Activated CD8-positive, alpha-beta memory T cell treated with anti-CD3 and anti-CD28 coated beads, Interleukin-2, amount 10 ng/mL, durations not matched to agents 7 days and 5 days (primary cell): ENCODE data around the gene NUP133. TPM values are rescaled to one million over a fixed set of nuclear protein-coding genes. Genes with fewer than 3 reads are reported as not detected.

Experiments used
- ATAC-seq: fragments of 150-1000 bp; cut with Tn5 transposase; one replicate; pipeline ENCODE4 v1.10.0; 2021; ENCODE audit warnings: moderate library complexity
- CTCF ChIA-PET: fragments of 350-600 bp; sonication (Branson Sonifier 250); formaldehyde crosslinking; loops from one replicate; lab custom pipeline; 2021; ENCODE audit warnings: antibody characterized with exemption; lab: Charles Lee
- DNase-seq: peaks from one replicate; pipeline ENCODE4 v3.0.0-alpha.2; 2020
- H3K27ac Mint-ChIP-seq: one replicate; pipeline ENCODE4 v1.8.0; 2021; ENCODE audit warnings: mild to moderate bottlenecking, mixed read lengths
- H3K27me3 Mint-ChIP-seq: one replicate; pipeline ENCODE4 v1.8.0; 2021; ENCODE audit warnings: mixed read lengths
- H3K36me3 Mint-ChIP-seq: one replicate; pipeline ENCODE4 v1.8.0; 2021; ENCODE audit warnings: mild to moderate bottlenecking, mixed read lengths
- H3K4me1 Mint-ChIP-seq: one replicate; pipeline ENCODE4 v1.8.0; 2021; ENCODE audit warnings: mixed read lengths
- H3K4me3 Mint-ChIP-seq: one replicate; pipeline ENCODE4 v1.8.0; 2021; ENCODE audit warnings: mild to moderate bottlenecking, moderate library complexity, mixed read lengths
- H3K9me3 Mint-ChIP-seq: one replicate; pipeline ENCODE4 v1.8.0; 2022; ENCODE audit warnings: low read depth, mixed read lengths
- total RNA-seq, 2 experiments: library from RNA; stranded (reverse); gene quantifications; one replicate each; pipeline ENCODE4 v1.2.3, GENCODE V29; 2021

The NUP133 gene
- total RNA-seq, 2 experiments from 2014 or later: 43.1 to 45.4 TPM

- Mint-ChIP-seq H3K4me3 (no peak overlapping the region), H3K27me3 (no peaks in the 10 kb centered on the region), H3K36me3 (peaks cover 52% of the 10 kb centered on the region), H3K27ac (no peak overlapping the region), H3K9me3 (no peaks in the 10 kb centered on the region), H3K4me1 (peaks cover 8% of the 10 kb centered on the region)
- DNase-seq (no peak), ATAC-seq (no peak)
- CTCF ChIA-PET: interaction anchor here (0.9 to 1.2 kb wide), 2 partner anchors 20 to 32 kb away, joined by 3 read pairs; no protein-coding TSS in a partner anchor
Observed at GRCh38 chr1:229459815-229460214, 48.3 kb downstream of the NUP133 start.

GRCh38 chr1:229457436-229457835 is 50.7 kb downstream of the NUP133 start:
- DNase-seq (no peak), ATAC-seq (no peak)
- Mint-ChIP-seq H3K4me3 (no peak overlapping the region), H3K9me3 (no peaks in the 10 kb centered on the region), H3K27me3 (no peaks in the 10 kb centered on the region), H3K27ac (no peak overlapping the region), H3K36me3 (peaks cover 40% of the 10 kb centered on the region), H3K4me1 (peaks cover 8% of the 10 kb centered on the region)
- CTCF ChIA-PET: no interaction called here

GRCh38 chr1:229456016-229456415 is 52.1 kb downstream of the NUP133 start:
- no peaks in the 10 kb centered on the region for H3K27me3 Mint-ChIP-seq
- no peak for DNase-seq
- H3K27ac Mint-ChIP-seq: no peak overlapping the region
- H3K4me1 Mint-ChIP-seq: peaks cover 8% of the 10 kb centered on the region
- no peaks in the 10 kb centered on the region for H3K9me3 Mint-ChIP-seq
- CTCF ChIA-PET: interaction anchor here (0.8 kb wide), 1 partner anchor 197 kb away, joined by 3 read pairs; no protein-coding TSS in a partner anchor
- no peak overlapping the region for H3K4me3 Mint-ChIP-seq
- ATAC-seq: no peak
- H3K36me3 Mint-ChIP-seq: peaks cover 31% of the 10 kb centered on the region

- Mint-ChIP-seq H3K36me3 (peaks cover 24% of the 10 kb centered on the region), H3K27ac (no peak overlapping the region), H3K27me3 (no peaks in the 10 kb centered on the region), H3K4me3 (no peak overlapping the region), H3K9me3 (no peaks in the 10 kb centered on the region), H3K4me1 (peaks cover 8% of the 10 kb centered on the region)
- ATAC-seq (no peak), DNase-seq (no peak)
- CTCF ChIA-PET: no interaction called here
Observed at GRCh38 chr1:229454056-229454455, 54.1 kb downstream of the NUP133 start.

GRCh38 chr1:229452956-229453801 is 55.0 kb downstream of the NUP133 start:
- no peak for DNase-seq
- no peaks in the 10 kb centered on the region for H3K27me3 Mint-ChIP-seq
- peaks cover 30% of the 10 kb centered on the region for H3K36me3 Mint-ChIP-seq
- no peak overlapping the region for H3K27ac Mint-ChIP-seq
- H3K4me1 Mint-ChIP-seq: peaks cover 9% of the 10 kb centered on the region
- H3K9me3 Mint-ChIP-seq: no peaks in the 10 kb centered on the region
- CTCF ChIA-PET: interaction anchor here (0.9 to 1.9 kb wide), 4 partner anchors 29 to 197 kb away, joined by 3 to 8 read pairs (median 6); no protein-coding TSS in a partner anchor
- no peak overlapping the region for H3K4me3 Mint-ChIP-seq
- ATAC-seq: no peak

GRCh38 chr1:229448845-229449244 is 59.3 kb downstream of the NUP133 start:
- CTCF ChIA-PET: interaction anchor here (1.0 kb wide), 1 partner anchor 177 kb away, joined by 3 read pairs; no protein-coding TSS in a partner anchor
- Mint-ChIP-seq H3K9me3 (no peaks in the 10 kb centered on the region), H3K27me3 (no peaks in the 10 kb centered on the region), H3K4me1 (peaks cover 2% of the 10 kb centered on the region), H3K27ac (no peak overlapping the region), H3K36me3 (peaks cover 32% of the 10 kb centered on the region), H3K4me3 (no peak overlapping the region)
- no peak for ATAC-seq
- no peak for DNase-seq

GRCh38 chr1:229448354-229448753 is 59.8 kb downstream of the NUP133 start:
- no peak overlapping the region for H3K4me3 Mint-ChIP-seq
- H3K9me3 Mint-ChIP-seq: no peaks in the 10 kb centered on the region
- peaks cover 2% of the 10 kb centered on the region for H3K4me1 Mint-ChIP-seq
- CTCF ChIA-PET: interaction anchor here (1.0 kb wide), 1 partner anchor 177 kb away, joined by 3 read pairs; no protein-coding TSS in a partner anchor
- DNase-seq (no peak), ATAC-seq (no peak)
- H3K27me3 Mint-ChIP-seq: no peaks in the 10 kb centered on the region
- no peak overlapping the region for H3K27ac Mint-ChIP-seq
- H3K36me3 Mint-ChIP-seq: peaks cover 33% of the 10 kb centered on the region

- Mint-ChIP-seq H3K4me1 (peaks cover 2% of the 10 kb centered on the region), H3K36me3 (peaks cover 35% of the 10 kb centered on the region), H3K27ac (no peak overlapping the region), H3K4me3 (no peak overlapping the region), H3K9me3 (no peaks in the 10 kb centered on the region), H3K27me3 (no peaks in the 10 kb centered on the region)
- CTCF ChIA-PET: no interaction called here
- DNase-seq (no peak), ATAC-seq (no peak)
Observed at GRCh38 chr1:229447809-229448252, 60.3 kb downstream of the NUP133 start.

GRCh38 chr1:229445828-229446227 is 62.3 kb downstream of the NUP133 start:
- no peak for DNase-seq
- no peak for ATAC-seq
- Mint-ChIP-seq H3K4me3 (no peak overlapping the region), H3K9me3 (no peaks in the 10 kb centered on the region), H3K36me3 (peaks cover 47% of the 10 kb centered on the region), H3K27ac (no peak overlapping the region), H3K4me1 (peaks cover 15% of the 10 kb centered on the region), H3K27me3 (peaks cover under 1% of the 10 kb centered on the region)
- CTCF ChIA-PET: interaction anchor here (1.6 kb wide), 1 partner anchor 187 kb away, joined by 4 read pairs; no protein-coding TSS in a partner anchor

- Mint-ChIP-seq H3K9me3 (no peaks in the 10 kb centered on the region), H3K27me3 (peaks cover 26% of the 10 kb centered on the region), H3K4me1 (peaks cover 26% of the 10 kb centered on the region), H3K36me3 (peaks cover 44% of the 10 kb centered on the region), H3K4me3 (no peak overlapping the region), H3K27ac (peak overlapping the region; percentile 11)
- DNase-seq (peak; percentile 72), ATAC-seq (peak; percentile 96)
- CTCF ChIA-PET: interaction anchor here (0.7 to 1.6 kb wide), 8 partner anchors 9 to 185 kb away, joined by 3 to 7 read pairs (median 3); no protein-coding TSS in a partner anchor
Observed at GRCh38 chr1:229440851-229441537, 67.1 kb downstream of the NUP133 start.

- H3K27ac Mint-ChIP-seq: no peak overlapping the region
- H3K4me1 Mint-ChIP-seq: peaks cover 27% of the 10 kb centered on the region
- peaks cover 54% of the 10 kb centered on the region for H3K27me3 Mint-ChIP-seq
- H3K4me3 Mint-ChIP-seq: no peak overlapping the region
- ATAC-seq (no peak), DNase-seq (no peak)
- peaks cover 30% of the 10 kb centered on the region for H3K36me3 Mint-ChIP-seq
- H3K9me3 Mint-ChIP-seq: no peaks in the 10 kb centered on the region
- CTCF ChIA-PET: interaction anchor here (1.1 kb wide), 1 partner anchor 32 kb away, joined by 3 read pairs; no protein-coding TSS in a partner anchor
Observed at GRCh38 chr1:229438021-229438420, 70.1 kb downstream of the NUP133 start.

GRCh38 chr1:229437443-229437842 is 70.7 kb downstream of the NUP133 start:
- no peak for ATAC-seq
- Mint-ChIP-seq H3K4me1 (peaks cover 29% of the 10 kb centered on the region), H3K27me3 (peaks cover 59% of the 10 kb centered on the region), H3K27ac (no peak overlapping the region), H3K36me3 (peaks cover 27% of the 10 kb centered on the region), H3K4me3 (no peak overlapping the region), H3K9me3 (no peaks in the 10 kb centered on the region)
- CTCF ChIA-PET: interaction anchor here (1.1 kb wide), 1 partner anchor 31 kb away, joined by 3 read pairs; no protein-coding TSS in a partner anchor
- no peak for DNase-seq

- H3K36me3 Mint-ChIP-seq: peaks cover 21% of the 10 kb centered on the region
- peaks cover 71% of the 10 kb centered on the region for H3K27me3 Mint-ChIP-seq
- H3K4me1 Mint-ChIP-seq: peaks cover 26% of the 10 kb centered on the region
- no peaks in the 10 kb centered on the region for H3K9me3 Mint-ChIP-seq
- ATAC-seq (no peak), DNase-seq (no peak)
- H3K27ac Mint-ChIP-seq: no peak overlapping the region
- H3K4me3 Mint-ChIP-seq: no peak overlapping the region
- CTCF ChIA-PET: interaction anchor here (1.0 kb wide), 1 partner anchor 15 kb away, joined by 3 read pairs; no protein-coding TSS in a partner anchor
Observed at GRCh38 chr1:229436201-229436600, 71.9 kb downstream of the NUP133 start.
